Measurements from ENCODE around the gene ZBTB1.
"Not testable (repeated sequence)": the region's sequence is repeated elsewhere in the genome, so short reads cannot be mapped to it uniquely, and the experiment has no call there.

The ZBTB1 gene

GRCh38 chr14:64496764-64497163 lies 7.8 kb upstream of the ZBTB1 start:
- DNase-seq (ENCODE audit: low read depth in 4 of 4, low spot score in 1 of 4) = no peak

DNA sequence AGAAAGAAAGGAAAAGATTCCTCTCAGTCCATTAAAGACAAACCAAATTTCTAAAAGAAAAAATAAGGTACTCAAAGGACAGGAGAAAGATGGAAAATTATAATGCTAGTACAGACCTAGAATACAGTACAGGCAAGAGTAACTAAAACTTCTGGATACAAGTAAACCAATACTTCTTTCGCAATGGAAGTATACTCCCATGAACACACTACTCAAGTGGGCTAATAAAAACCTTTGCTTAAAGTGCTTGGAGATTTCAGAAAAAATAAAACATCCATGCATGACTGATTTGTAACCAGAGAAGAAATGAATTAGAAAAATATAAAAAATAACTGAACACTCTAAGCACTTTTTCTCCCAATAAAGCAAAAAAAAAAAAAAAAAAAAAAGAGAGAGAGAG lies 4.5 kb upstream of the ZBTB1 start:
- no peak for DNase-seq (ENCODE audit: low read depth in 4 of 4, low spot score in 1 of 4)

- no peak for DNase-seq (ENCODE audit: low read depth in 4 of 4, low spot score in 1 of 4)
Observed at GRCh38 chr14:64501411-64502171, 3.0 kb upstream of the ZBTB1 start.

DNA sequence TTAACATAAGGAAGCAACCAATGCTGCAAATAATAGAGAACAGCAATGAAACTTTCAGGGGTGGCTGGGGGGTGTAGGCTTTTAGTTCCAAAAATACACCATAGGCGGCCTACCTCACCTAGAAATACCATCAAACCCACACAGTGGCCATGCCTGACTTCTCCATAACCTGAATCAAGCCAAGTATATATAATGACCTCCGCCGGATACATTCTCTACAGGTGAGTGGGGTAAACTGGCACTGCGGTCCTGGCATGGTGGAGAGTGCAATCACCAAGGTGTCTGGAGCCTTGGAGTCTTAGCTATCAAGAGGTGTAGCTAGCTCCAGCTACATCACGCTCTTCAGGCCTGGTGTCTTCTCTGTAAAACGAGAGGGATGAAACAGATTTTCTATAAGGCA lies 2.1 kb upstream of the ZBTB1 start:
- no peak for DNase-seq (ENCODE audit: low read depth in 4 of 4, low spot score in 1 of 4)

DNA sequence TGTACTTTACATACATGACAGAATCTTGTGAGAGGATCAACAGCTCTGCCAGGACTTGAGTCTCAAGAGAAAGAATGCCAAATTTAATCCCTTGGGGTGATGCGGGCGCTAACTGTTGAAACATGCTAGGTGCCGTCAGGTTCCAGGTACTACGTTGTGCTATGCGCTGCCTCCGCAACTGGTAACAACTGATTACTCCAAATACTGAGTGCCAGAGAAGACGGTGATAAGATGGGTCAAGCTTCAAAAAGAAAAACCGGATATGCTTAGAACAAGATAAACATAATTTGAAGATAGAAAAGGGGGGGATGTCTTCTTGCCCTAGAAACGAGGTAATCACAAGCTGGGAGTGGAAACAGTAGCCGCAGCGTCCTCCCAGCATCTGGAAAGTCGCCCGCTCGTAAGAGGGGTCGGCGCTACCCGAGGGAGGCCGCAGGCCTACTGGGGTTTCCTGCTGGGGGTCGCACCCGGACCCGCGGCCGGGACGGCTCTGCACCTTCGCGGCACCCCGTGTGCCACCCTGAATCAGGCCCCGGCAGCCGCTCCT lies 1.6 kb upstream of the ZBTB1 start:
- peak in 1 of 4 experiments; percentile 23 for DNase-seq (ENCODE audit: low read depth in 4 of 4, low spot score in 1 of 4)

DNA sequence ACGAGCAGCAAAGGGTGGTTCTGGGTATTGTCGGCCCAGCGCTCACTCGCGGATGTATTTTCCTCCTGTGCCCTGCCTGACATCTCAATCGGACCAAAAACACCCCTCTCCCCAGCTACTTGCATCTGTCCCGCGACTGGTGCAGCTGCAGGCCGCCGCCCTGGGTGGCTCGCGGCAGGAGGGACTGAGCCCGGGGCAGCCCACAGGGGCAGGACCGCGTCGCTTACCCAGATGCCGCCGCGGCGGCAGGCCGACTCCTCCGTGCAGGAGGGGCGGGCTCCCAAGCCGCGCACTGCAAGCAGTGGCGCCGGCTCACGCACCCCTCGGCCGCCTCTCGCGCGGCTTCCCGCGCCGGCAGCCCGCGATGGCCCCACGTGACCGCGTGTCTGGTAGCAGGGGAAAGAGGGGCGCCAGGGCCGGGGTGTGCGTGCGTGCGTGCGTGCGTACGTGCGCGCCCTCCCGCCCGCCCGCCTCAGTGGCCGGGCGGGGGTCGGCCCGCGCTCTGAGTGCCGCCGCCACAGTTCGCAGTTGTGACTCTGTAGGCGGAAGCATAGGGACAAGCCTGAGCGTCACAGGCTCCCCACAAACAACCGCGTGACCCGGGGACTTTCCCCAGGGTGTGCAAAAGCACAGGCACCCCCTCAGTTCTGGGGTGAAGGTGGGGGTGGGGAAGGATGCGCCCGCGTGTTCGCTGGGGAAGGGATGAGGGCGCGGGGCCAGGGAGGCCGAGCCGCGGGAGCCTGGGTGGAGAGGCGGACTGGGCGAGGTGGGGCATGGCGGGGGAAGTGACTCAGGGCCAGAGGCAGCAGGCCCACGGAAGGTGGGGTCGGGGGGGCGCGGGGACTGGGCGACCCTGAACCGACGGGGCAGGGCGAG lies 898 bp upstream of the ZBTB1 start, which contains the start of gene ZBTB25:
Gene ZBTB25 (minus strand): TSS at position 405 of the 876 bp plus-strand sequence. CDS start 13,305 bp downstream, outside the sequence.
- DNase-seq (ENCODE audit: low read depth in 4 of 4, low spot score in 1 of 4) = peak; percentile 73 to 89 (median 84)

DNA sequence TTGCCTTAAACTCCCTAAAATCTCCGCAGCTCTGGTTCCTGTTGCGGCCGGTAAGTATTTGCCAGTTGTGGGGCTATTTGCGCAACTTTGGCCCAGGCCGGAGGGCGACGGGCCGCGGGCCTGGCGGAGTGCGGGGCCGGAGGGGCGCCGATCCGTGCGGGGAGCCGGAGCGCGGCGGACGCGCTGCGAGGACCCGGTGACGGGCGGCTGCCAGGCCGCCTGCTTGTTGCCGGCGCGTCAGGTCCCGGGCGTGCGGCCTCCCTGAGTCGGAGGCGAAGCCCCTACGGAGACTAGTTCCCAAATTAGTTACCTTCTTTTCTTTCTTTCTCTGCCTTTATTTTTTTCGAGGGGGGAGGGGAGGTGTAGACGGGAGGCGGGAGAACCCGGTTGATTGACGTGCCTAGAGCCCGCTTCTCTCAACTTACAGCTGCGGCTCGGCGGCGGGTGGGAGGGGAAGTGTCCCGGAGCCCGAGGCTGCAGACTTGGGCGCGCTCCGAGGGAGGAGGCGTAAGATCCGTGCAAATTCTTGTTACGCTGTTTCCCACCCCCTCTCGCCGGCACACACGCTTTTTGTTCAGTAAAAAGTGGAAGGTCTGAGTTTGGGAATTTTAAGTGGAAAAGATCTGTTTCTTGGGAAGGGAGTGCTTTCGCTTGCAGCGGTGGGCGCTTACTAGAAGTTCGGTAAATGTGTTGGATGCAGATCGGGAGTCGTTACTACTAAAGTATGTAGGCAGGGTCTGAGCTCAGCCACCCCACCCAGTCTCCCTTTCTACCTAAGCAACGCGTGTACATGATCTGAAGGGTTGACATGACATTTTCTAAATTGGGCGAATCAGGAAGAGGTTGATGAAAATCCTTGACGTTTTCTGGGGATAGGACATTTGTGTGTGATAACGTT lies 576 bp downstream of the ZBTB1 start:
- peak; percentile 68 to 82 (median 73) for DNase-seq (ENCODE audit: low read depth in 4 of 4, low spot score in 1 of 4)

DNA sequence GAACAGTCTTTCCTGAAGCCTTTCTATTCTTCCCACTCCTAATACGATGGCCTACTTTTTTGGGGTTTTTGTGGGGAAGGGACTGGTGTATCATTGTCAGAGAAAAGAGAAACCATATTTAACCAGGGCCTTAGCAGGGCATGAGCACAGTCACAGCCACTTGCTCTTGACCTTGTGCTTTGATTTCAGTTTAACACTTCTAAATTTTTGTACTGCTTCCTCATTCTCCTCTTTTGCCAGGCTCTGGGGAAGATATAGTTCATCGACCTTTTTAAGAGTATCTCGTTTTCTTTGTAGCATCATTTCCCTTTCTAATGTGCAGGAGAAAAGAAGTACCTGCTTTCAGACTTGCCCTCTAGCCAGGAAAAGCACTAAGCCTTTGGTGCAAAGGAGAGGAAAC lies 2.2 kb downstream of the ZBTB1 start:
- DNase-seq (ENCODE audit: low read depth in 4 of 4, low spot score in 1 of 4) = no peak

DNA sequence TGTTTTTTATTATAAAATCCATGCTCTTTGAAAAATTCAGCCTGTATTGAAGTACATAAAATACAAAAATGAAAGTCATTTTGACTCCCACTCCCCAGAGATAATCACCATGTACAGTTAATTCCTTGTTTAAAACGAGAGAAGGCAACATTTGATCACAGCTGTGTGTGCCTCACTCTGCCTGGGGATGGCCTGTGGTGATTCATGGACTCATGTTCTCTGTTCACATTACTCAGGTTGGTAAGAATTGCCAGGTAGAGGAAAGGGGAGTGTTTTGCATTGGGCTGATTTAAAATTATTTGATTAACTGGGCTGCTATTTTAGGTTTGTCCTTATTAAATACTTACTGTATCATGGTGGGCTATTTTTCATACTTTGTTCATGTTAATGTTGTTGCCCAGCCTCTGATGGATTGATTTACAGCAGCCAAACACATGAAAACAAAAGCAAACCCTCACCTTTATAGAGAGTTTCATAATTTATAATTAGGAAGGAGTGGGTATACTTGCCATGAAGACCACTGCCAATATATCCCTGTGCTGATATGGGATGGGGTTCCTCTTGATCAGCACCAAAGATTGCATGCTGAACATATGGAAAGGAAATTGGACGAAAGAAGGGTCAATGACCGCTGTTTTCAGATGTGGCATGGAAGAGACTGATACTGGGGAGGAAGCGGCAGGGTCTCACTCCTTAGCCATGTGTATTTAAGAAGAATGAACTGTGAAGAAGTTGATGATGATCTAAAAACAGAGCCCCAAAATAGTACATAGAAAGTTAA lies 3.0 kb downstream of the ZBTB1 start:
- peak in 3 of 4 experiments; percentile 8 to 34 (median 32) for DNase-seq (ENCODE audit: low read depth in 4 of 4, low spot score in 1 of 4)

DNA sequence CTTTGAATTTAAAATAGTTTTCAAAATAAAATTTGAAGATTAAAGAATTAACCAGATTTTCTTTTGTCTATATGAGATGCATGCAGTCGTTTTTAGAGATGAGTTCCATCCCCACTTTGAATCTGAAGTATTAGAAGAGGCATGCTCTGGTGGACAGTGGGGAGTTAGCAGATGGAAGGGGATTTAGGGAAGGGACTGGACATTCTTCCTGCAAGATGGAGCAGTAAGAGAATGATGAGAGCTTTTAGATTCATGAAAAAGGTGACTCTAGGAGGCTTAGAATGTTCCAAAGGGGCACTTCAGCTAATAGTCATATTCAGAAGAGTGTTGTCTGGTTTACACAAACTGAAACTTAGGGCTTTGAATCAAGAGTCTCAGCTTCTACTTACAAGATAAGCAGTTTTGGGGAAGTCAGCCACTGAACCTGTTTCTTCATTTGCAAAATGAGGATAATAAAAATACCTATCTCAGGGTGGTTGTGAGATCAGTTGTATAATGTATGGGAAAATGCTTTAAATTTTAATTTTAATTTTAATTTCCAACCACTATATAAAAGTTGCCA lies 3.7 kb downstream of the ZBTB1 start:
- no peak for DNase-seq (ENCODE audit: low read depth in 4 of 4, low spot score in 1 of 4)

GRCh38 chr14:64509036-64509435 lies 4.5 kb downstream of the ZBTB1 start:
- DNase-seq (ENCODE audit: low read depth in 4 of 4, low spot score in 1 of 4) = no peak

- DNase-seq (ENCODE audit: low read depth in 4 of 4, low spot score in 1 of 4) = peak; percentile 36 to 55 (median 44)
Observed at GRCh38 chr14:64510825-64511671, 6.5 kb downstream of the ZBTB1 start.

DNA sequence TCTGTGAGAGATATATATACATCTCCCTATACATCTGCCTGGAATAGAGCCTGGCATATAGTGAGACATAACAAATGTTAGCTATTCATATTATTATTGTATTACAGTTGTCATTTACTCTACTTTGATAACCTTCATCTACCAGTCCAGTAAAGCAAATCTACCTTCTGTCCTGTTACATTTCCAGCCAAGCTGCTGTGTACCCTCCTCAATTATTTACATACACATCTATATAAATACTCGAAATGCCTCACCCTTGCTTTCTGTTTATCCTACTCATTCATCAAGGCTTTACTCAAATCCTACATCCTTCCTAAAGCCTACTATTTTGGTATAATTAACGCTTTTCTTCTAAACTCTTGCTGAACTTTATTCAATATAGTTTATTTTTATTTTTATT lies 8.7 kb downstream of the ZBTB1 start:
- no peak for DNase-seq (ENCODE audit: low read depth in 4 of 4, low spot score in 1 of 4)

GRCh38 chr14:64515053-64515452 lies 10.5 kb downstream of the ZBTB1 start:
- DNase-seq (ENCODE audit: low read depth in 4 of 4, low spot score in 1 of 4) = no peak

- DNase-seq (ENCODE audit: low read depth in 4 of 4, low spot score in 1 of 4) = no peak
Observed at GRCh38 chr14:64516969-64517368, 12.4 kb downstream of the ZBTB1 start.

GRCh38 chr14:64517667-64518066 lies 13.1 kb downstream of the ZBTB1 start:
- not testable (repeated sequence) for DNase-seq (ENCODE audit: low read depth in 4 of 4, low spot score in 1 of 4)

- no peak for DNase-seq (ENCODE audit: low read depth in 4 of 4, low spot score in 1 of 4)
Observed at GRCh38 chr14:64518229-64518628, 13.7 kb downstream of the ZBTB1 start.

DNA sequence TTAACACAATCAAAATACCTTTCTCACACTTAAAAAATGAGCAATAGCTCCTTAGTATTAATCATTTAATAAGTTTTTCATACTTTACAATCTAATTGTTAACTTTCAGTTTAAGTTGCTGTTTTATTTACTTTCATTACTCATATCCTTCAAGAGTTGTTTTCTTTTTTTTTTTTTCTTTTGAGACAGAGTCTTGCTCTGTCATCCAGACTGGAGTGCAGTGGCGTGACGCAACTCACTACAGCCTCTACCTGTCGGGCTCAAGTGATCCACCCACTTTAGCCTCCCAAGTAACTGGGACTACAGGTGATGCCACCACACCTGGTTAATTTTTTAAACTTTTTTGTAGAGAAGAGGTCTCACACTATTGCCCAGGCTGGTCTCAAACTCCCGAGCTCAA lies 16.1 kb downstream of the ZBTB1 start:
- DNase-seq (ENCODE audit: low read depth in 4 of 4, low spot score in 1 of 4) = no peak
